Stimulated activated CD4-positive, alpha-beta T cell treated with anti-CD3 and anti-CD28 coated beads, Interleukin-15, amount 100 ng/mL, for 48 hours (primary cell): ENCODE measurements around the gene KCND3.

Experiments
- DNase-seq, 2 donors: peaks; one replicate each; pipeline ENCODE4 v3.0.0-alpha.2; 2020; ENCODE audit warnings: low read depth in 2 of 2

KCND3 gene

DNA sequence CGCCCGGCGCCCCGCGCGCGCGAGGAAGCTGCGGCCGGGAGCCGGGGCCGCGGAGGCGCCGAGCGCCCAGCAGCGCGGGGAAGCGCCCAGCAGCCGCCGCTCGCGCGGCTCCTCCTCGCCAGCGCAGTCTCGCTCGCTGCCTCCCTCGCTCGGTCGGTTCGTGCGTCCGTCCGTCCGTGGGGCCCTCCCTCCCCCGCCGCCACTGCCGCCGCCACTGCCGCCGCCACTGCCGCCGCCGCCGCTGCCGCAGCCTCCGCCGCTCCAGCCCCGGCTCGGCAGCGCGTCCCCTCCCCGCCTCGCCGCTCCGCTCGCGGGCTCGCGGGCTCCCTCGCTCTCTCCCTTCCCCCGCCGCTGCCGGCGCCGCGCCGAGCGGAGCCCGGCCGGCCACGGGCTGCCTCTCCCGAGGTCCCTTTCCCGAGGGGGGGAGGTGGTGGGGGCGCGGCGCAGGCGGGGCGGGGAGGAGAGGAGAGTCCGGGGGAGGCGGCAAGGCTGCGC, at the start of gene KCND3:
TSS of gene KCND3 (minus strand) at position 138 of the 495 bp plus-strand sequence.
- no peak for DNase-seq

- DNase-seq = no peak
Observed at GRCh38 chr1:112034277-112034676, 44.8 kb upstream of the KCND3 start.

DNA sequence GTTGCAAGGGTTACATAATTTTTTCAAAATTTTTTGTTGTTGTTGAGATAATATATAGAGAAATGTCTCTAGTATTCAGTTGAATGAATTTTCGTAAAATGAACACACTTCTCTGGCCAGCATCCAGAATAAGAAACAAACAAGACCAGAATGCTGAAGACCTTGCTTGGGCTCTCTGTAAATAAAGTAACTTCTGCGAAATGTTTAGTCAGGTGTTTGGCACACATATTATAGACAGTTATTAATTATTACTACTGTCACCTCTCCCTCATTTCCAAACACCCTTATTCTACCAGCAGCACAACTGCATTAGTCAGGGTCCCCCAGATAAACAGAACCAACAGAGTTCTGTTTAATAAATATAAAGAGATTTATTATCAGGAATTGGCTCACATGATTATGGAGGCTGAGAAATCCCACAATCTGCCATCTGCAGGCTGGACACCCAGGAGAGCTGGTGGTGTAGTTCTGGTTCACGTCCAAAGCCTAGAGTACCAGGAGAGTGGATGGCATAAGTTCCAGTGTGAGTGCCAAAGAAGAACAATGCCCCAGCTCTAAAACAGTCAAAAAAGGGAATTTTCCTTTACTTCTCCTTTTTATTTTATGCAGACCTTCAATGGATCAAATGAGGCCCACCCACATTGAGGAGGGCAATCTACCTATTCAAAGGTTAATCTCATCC, 44.1 kb upstream of the KCND3 start:
- DNase-seq = no peak

DNA sequence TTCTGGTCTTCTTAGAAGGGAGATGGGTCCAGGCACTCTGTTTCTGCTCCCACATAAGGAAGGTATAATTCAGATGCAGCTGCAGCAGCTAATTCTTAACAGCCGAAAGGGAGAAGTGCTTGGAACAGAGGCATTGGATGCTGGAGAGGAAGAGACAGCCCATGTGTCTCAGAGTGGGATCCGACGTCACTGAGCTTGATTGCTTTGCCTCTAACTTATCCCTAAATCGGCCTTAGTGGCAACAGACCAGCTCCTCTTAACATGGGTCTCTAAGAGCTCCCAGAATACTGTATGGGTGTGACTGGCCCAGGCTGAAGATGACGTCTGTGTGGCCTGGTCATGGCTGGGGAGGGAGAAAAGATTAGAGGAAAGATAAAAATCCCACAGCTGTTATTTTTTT, 40.7 kb upstream of the KCND3 start:
- DNase-seq = no peak

- DNase-seq = no peak
Observed at GRCh38 chr1:112027696-112028095, 38.2 kb upstream of the KCND3 start.

DNA sequence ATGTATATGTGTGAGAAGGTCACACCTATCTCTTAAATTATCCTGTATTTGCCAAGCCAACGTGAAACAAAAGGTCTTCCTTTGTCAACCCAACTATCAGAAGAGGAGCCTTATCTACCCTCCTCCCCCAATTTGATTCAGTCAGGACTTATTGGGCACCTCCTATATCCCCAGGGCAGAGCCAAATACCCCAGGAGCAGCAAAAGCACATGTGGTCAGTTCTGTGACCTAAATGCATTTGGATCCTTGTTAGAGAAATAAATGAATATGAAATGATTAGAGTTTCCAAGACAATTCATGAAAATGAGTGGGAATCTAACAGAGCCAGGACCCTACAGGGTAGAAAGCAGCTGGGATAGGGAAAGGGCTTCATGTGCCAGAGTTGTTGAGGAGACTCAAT, 37.0 kb upstream of the KCND3 start:
- no peak for DNase-seq

DNA sequence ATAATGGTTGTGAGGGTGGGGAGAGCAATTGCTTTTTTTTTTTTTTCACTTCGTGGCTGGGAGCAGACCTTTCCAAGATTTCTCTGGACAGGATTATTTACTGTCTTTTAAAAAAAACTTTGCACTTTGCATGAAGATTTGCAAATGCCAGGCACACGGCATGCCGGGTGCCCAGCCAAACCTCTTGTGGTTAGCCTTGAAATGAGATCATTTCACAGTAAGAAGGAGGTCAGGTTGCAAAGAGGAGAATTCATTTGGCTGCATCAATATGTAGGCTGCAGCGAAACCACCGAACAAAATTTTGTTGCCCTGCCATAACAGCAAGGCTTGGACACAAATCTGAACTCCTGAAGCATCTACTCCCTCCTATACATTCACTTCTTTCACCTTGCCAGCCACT, 36.5 kb upstream of the KCND3 start:
- DNase-seq = no peak

- no peak for DNase-seq
Observed at GRCh38 chr1:112021263-112021662, 31.8 kb upstream of the KCND3 start.

DNA sequence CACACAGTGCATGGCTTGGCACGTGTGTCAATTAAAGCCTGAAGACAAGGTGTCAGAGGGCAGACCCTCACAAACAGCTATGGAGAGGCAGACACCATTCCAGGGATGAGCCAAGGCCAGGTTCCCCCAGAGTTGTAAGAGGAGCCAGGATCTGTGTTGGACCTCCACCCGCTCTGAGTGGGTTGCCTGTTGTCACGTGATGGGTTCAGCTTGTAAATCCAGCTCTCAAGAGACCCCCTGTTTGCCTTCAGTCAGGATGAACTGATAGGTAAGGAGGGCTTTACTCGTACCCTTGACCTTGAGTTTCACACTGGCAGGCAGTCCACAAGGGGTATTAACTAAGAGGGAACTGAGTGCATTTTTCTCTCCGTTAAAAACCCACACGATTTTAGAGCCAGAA, 27.7 kb upstream of the KCND3 start:
- DNase-seq = no peak

- no peak for DNase-seq
Observed at GRCh38 chr1:112012823-112013222, 23.4 kb upstream of the KCND3 start.

- no peak for DNase-seq
Observed at GRCh38 chr1:112011202-112011601, 21.7 kb upstream of the KCND3 start.

DNA sequence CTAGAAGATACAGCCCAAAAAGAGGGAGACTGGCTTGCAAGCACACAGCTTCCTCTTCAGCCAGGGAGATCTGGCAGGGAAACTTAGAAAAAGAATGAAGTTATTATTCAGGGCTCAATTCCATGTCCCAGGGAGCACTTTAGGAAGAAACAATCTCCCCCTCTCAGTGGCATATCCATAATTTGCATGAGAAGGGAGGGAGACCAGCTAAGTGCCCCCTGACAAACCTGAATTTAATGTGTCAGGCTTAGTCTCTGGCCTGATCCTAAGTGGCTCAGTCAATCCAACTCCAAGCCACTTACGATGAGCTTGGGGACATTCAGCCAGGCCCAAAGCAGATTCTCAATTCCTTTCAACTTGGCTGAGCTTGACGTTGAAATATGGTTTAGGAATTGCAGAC, 17.7 kb upstream of the KCND3 start:
- no peak for DNase-seq

DNA sequence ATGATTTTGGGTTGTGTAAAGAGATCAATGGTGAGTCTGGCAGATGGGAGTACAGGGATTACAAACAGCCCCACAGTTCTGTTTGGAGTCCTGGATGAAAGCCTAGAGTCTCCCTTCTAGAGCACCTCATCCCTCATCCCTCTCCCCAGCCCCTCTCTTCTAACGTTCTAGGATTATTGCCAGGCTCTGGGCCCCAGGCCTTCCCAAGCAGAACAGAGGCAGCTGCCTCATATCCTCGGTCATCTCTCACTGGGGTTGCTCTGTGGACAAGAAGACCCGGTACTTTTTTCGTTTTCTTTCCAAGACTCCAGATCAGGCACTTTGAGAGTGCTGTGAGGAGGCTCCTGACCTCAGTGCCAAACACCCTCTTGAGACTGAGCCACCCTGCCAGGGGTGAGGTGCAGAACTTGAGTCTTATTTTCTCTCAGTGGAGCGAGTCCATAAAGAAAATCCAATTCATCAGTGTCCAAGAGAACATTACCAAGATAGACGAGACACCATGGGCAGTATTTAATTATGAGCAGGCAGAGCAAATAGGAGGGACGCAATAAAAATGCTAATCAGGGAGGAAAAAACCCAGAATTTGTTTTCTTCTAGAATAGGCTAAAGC, 17.1 kb upstream of the KCND3 start:
- no peak for DNase-seq

GRCh38 chr1:112004076-112004475, 14.6 kb upstream of the KCND3 start:
- DNase-seq = no peak

GRCh38 chr1:112002514-112002913, 13.0 kb upstream of the KCND3 start:
- DNase-seq = no peak

DNA sequence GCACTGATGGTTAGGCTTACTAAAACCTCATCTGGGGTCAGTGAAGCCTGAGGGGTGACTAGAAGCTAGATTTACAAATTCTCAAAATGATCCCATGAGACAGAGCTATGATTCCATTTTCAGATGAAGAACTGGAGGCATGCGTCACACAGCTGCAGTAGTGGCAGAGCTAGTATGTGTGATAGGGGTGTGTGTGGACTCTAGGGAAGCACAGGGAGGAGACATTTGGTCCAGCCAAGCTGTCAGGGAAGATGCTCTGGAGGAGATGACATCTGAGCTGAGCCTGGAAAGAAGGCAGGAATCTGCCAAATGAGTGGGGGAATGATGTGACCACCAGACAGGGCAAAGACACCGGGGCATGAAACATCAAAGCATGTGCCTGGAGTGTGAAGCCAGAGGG, 12.0 kb upstream of the KCND3 start:
- no peak for DNase-seq

GRCh38 chr1:112000048-112000447, 10.6 kb upstream of the KCND3 start:
- DNase-seq = no peak

GRCh38 chr1:111998332-111998731, 8.9 kb upstream of the KCND3 start:
- DNase-seq = no peak

- no peak for DNase-seq
Observed at GRCh38 chr1:111992476-111992875, 3.0 kb upstream of the KCND3 start.

- DNase-seq = no peak
Observed at GRCh38 chr1:111990878-111991718, 1.6 kb upstream of the KCND3 start.

GRCh38 chr1:111990026-111990877, 784 bp upstream of the KCND3 start:
- no peak for DNase-seq
